Measurements from ENCODE around the gene FOXP1.
"Not testable (repeated sequence)": the region's sequence is repeated elsewhere in the genome, so short reads cannot be mapped to it uniquely, and the experiment has no call there.

FOXP1 gene

DNA sequence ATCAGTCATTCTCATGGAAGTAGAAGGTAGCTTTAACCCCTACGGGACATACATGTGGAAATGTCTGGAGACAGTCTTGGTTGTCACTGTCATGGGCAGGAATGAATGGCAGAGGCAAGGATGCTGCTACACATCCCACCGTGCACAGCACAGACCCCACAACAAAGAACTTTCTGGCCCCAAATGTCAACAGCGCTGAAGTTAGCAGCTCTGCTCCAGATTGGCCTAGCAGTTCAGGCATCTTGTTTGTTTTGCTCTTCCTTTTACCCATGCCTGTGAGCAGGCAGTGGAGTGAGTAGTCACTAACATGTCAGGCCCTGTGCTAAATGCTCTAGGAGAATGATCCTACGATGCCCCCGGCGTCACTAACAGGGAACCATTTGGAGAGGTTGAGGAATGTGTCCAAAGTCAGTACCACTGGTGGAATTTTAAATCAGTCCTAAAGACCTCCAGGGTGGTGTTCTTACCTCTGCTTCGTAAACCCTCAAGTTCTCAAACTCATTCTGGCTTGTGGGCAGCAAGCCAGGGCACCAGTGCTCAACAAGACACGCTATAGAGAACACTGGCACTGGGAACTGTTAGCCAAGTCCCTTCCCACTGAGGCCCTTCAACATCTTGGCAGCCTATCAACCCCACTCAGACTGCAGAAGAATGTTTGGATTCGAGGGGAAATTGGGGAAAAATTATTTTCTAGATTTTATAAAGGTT is 142.2 kb downstream of the FOXP1 start:
- TF ChIP-seq, protein P1, sequence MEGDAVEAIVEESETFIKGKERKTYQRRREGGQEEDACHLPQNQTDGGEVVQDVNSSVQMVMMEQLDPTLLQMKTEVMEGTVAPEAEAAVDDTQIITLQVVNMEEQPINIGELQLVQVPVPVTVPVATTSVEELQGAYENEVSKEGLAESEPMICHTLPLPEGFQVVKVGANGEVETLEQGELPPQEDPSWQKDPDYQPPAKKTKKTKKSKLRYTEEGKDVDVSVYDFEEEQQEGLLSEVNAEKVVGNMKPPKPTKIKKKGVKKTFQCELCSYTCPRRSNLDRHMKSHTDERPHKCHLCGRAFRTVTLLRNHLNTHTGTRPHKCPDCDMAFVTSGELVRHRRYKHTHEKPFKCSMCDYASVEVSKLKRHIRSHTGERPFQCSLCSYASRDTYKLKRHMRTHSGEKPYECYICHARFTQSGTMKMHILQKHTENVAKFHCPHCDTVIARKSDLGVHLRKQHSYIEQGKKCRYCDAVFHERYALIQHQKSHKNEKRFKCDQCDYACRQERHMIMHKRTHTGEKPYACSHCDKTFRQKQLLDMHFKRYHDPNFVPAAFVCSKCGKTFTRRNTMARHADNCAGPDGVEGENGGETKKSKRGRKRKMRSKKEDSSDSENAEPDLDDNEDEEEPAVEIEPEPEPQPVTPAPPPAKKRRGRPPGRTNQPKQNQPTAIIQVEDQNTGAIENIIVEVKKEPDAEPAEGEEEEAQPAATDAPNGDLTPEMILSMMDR (IDR thresholded peaks at IDR 0.05; ENCODE audit: control extremely low read depth, extremely low read depth, low read depth, missing control alignments), result no peak
- CTCF ChIA-PET, result interaction anchor here (0.9 to 1.5 kb wide), 2 partner anchors 13 to 25 kb away, joined by 3 read pairs; no protein-coding TSS in a partner anchor
- no peak for DNase-seq (ENCODE audit: extremely low spot score)
- POLR2A ChIA-PET, result no interaction called here

DNA sequence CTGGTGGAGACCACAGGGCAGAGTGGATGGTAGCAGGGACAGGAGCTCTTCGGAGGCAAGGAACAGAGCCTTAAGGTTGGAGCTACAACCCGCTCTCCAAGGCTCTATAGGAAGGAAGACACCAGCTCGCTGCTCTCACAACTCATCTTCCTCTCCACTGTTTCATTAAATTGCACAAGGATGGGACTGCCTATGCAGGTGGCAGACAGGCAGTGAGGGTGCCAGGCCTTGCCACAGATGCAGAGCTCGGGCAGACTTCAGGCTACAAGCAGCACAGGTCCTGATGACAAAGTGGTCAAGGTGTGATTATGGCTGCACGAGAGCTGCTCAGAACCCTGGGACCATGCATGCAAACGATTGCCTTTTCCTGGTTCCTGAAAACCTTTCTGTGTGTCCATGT is 144.6 kb downstream of the FOXP1 start:
- ChIA-PET POLR2A (no interaction called here), CTCF (interaction anchor here (0.6 to 1.8 kb wide), 4 partner anchors 10 to 490 kb away, joined by 3 to 7 read pairs (median 3); no protein-coding TSS in a partner anchor)
- DNase-seq (ENCODE audit: extremely low spot score), result no peak
- TF ChIP-seq, protein P1 (IDR thresholded peaks at IDR 0.05; ENCODE audit: control extremely low read depth, extremely low read depth, low read depth, missing control alignments), result no peak

DNA sequence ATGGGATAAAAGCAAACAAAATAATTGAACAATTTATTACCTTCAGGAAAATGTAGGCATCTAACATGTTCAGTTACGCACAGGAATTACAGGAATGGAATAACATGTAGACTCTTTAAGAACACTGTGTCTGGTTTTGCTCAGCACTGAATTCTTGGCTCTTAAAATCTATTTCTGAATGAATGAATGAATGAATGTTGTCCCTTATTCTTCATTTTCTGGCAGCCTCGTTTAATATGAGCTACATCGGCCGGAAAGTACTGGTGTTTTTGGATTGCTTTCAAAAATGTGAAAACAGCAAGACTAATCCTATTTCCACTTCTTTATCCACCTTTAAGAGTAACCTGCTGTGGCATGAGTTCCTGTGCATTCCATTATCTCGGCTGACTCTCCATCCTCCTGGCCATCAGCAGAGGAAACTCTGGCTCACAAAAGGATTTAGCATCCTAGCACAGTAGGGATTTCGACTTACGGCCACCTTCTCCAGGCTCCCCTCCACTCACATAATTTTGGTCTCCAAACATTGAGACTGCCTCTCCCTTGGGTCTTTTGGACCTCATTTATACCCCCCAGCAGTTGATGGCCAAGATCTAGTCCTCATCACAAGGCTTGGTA is 145.3 kb downstream of the FOXP1 start:
- DNase-seq (ENCODE audit: extremely low spot score), result no peak
- ChIA-PET CTCF (interaction anchor here (0.6 to 1.8 kb wide), 3 partner anchors 10 to 490 kb away, joined by 3 to 7 read pairs (median 3); no protein-coding TSS in a partner anchor), POLR2A (no interaction called here)
- TF ChIP-seq, protein P1 (IDR thresholded peaks at IDR 0.05; ENCODE audit: control extremely low read depth, extremely low read depth, low read depth, missing control alignments), result no peak

DNA sequence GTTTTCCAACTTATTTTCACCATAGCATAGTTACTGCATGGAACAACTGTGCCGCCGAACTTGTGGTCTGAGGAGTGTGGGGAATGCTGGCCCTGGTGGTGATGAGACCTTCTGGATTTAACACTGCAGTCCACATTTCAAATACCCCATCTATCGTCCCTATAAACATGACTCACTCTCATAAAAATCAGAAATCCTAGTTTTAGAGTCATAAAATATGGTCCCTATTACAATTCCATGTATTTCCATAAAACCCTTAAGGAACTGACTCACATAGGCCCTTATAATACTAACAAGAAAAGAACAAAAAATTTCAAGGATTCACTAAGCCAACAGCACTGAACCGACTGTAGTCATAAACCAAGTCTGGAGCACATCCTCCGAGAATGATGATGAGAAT is 147.2 kb downstream of the FOXP1 start:
- POLR2A ChIA-PET, result no interaction called here
- no peak for DNase-seq (ENCODE audit: extremely low spot score)
- TF ChIP-seq, protein P1 (IDR thresholded peaks at IDR 0.05; ENCODE audit: control extremely low read depth, extremely low read depth, low read depth, missing control alignments), result no peak
- CTCF ChIA-PET, result no interaction called here

DNA sequence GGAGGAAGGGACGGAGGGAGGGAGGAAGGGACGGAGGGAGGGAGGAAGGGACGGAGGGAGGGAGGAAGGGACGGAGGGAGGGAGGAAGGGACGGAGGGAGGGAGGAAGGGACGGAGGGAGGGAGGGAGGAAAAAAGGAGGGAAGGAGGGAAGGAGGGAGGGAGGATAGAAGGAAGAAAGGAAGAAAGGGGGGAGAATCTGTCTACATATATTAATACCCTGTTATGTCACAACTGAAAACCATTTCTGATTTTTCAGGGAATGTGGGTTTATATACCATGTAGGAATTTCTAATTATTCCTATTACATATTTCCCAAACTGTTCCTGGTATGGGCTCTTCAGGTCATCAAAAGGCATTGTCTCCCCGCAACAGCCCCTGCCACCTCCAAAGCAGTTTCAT is 147.7 kb downstream of the FOXP1 start:
- POLR2A ChIA-PET; DNase-seq (ENCODE audit: extremely low spot score); CTCF ChIA-PET: not testable (repeated sequence)

DNA sequence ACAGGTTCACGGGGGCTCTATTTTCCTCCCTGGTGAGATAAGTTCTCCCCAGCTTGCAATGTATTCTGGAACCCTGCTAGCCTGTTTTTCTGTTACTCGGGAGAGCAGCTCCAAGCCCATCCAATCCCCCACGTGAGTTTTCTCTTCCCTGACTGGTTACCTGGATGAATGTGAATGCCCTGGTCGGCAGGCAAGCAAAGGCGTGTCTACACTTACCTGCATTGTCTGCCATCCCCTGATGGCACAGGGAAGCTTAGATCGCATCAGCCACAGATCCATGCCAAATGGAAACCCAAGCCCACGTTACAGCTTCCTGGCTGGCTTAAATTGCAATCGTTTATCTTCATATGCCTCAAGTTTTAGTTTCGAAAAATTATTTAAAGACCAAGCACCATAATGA is 149.9 kb downstream of the FOXP1 start:
- POLR2A ChIA-PET, result no interaction called here
- CTCF ChIA-PET, result no interaction called here

More for the DNA sequence above, 149.9 kb downstream of the FOXP1 start:
- TF ChIP-seq, protein P1 (IDR thresholded peaks at IDR 0.05; ENCODE audit: control extremely low read depth, extremely low read depth, low read depth, missing control alignments), result no peak
- no peak for DNase-seq (ENCODE audit: extremely low spot score)

Data from GM10248 (cell line).